H9 (cell line): ENCODE data around the gene NEMF. TPM values are rescaled to one million over a fixed set of nuclear protein-coding genes. Genes with fewer than 3 reads are reported as not detected.

ENCODE experiments used
- DNase-seq: peaks from one replicate; pipeline ENCODE4 v3.0.0-alpha.2; 2017
- H2AFZ ChIP-seq: one replicate; pipeline ENCODE4 v1.6.1; 2013; ENCODE audit warnings: mild to moderate bottlenecking, low read length, control low read depth, moderate library complexity
- H2AK5ac ChIP-seq: 2 replicates; pipeline ENCODE4 v1.6.1; 2013; ENCODE audit warnings: low read length, control low read depth, mixed read lengths; ENCODE audit not compliant: insufficient read length
- H2BK120ac ChIP-seq: one replicate; pipeline ENCODE4 v1.6.1; 2013; ENCODE audit warnings: low read depth, mild to moderate bottlenecking, low read length, control low read depth, inconsistent platforms; ENCODE audit not compliant: poor library complexity, severe bottlenecking
- H2BK12ac ChIP-seq: 2 replicates; pipeline ENCODE4 v1.6.1; 2013; ENCODE audit warnings: low read length, control low read depth, mixed read lengths, low read depth; ENCODE audit not compliant: insufficient read length
- H2BK15ac ChIP-seq: 2 replicates; pipeline ENCODE4 v1.6.1; 2013; ENCODE audit warnings: low read depth, low read length, control low read depth
- H2BK20ac ChIP-seq: one replicate; pipeline ENCODE4 v1.6.1; 2013; ENCODE audit warnings: low read depth, mild to moderate bottlenecking, low read length, control low read depth, inconsistent platforms; ENCODE audit not compliant: poor library complexity, severe bottlenecking
- H2BK5ac ChIP-seq: 2 replicates; pipeline ENCODE4 v1.6.1; 2013; ENCODE audit warnings: low read length, control low read depth, mixed read lengths; ENCODE audit not compliant: insufficient read length
- H3K14ac ChIP-seq: 2 replicates; pipeline ENCODE4 v1.6.1; 2013; ENCODE audit warnings: low read length, control low read depth; ENCODE audit not compliant: insufficient read depth
- H3K18ac ChIP-seq: 2 replicates; pipeline ENCODE4 v1.6.1; 2013; ENCODE audit warnings: low read depth, mild to moderate bottlenecking, mixed read lengths, low read length, control low read depth; ENCODE audit not compliant: insufficient read length
- H3K23ac ChIP-seq: 2 replicates; pipeline ENCODE4 v1.6.1; 2013; ENCODE audit warnings: low read length, control low read depth, mixed read lengths, low read depth; ENCODE audit not compliant: insufficient read length
- H3K23me2 ChIP-seq: 2 replicates; pipeline ENCODE4 v1.6.1; 2013; ENCODE audit warnings: low read depth, mild to moderate bottlenecking, mixed read lengths, low read length, control low read depth; ENCODE audit not compliant: insufficient read length, poor library complexity, severe bottlenecking
- H3K27ac ChIP-seq: 2 replicates; pipeline ENCODE4 v1.5.1; 2013; ENCODE audit warnings: low read length, control low read depth, mixed read lengths, low read depth; ENCODE audit not compliant: insufficient read length
- H3K27me3 ChIP-seq: 2 replicates; pipeline ENCODE4 v1.6.1; 2013; ENCODE audit warnings: low read length, control low read depth, inconsistent platforms; ENCODE audit not compliant: insufficient read depth
- H3K4ac ChIP-seq: 2 replicates; pipeline ENCODE4 v1.6.1; 2013; ENCODE audit warnings: low read depth, mild to moderate bottlenecking, control low read depth, inconsistent platforms, low read length, moderate library complexity
- H3K4me1 ChIP-seq: 2 replicates; pipeline ENCODE4 v1.6.1; 2013; ENCODE audit warnings: low read length, control low read depth, inconsistent platforms; ENCODE audit not compliant: insufficient read depth
- H3K4me2 ChIP-seq: 2 replicates; pipeline ENCODE4 v1.6.1; 2013; ENCODE audit warnings: low read length, control low read depth, mixed read lengths; ENCODE audit not compliant: insufficient read length, insufficient read depth
- H3K56ac ChIP-seq: 2 replicates; pipeline ENCODE4 v1.6.1; 2013; ENCODE audit warnings: low read depth, mild to moderate bottlenecking, mixed read lengths, low read length, control low read depth; ENCODE audit not compliant: insufficient read length
- H3K79me1 ChIP-seq: 2 replicates; pipeline ENCODE4 v1.6.1; 2013; ENCODE audit warnings: low read depth, mild to moderate bottlenecking, moderate library complexity, low read length, control low read depth, inconsistent platforms; ENCODE audit not compliant: insufficient read depth, poor library complexity, severe bottlenecking
- H3K79me2 ChIP-seq: 2 replicates; pipeline ENCODE4 v1.6.1; 2013; ENCODE audit warnings: low read length, control low read depth, inconsistent platforms; ENCODE audit not compliant: insufficient read depth
- H3K9ac ChIP-seq: 2 replicates; pipeline ENCODE4 v1.6.1; 2013; ENCODE audit warnings: low read length, control low read depth, mixed read lengths; ENCODE audit not compliant: insufficient read length; ENCODE audit errors: extremely low read depth
- H3K9me3 ChIP-seq: one replicate; pipeline ENCODE4 v1.6.1; 2013; ENCODE audit warnings: low read depth, low read length, inconsistent platforms; ENCODE audit not compliant: control insufficient read depth
- H3T11ph ChIP-seq: one replicate; pipeline ENCODE4 v1.6.1; 2013; ENCODE audit warnings: mild to moderate bottlenecking, low read length, control low read depth, inconsistent platforms
- H4K20me1 ChIP-seq: one replicate; pipeline ENCODE4 v1.6.1; 2013; ENCODE audit not compliant: control insufficient read depth, insufficient read length, insufficient read depth
- H4K5ac ChIP-seq: 2 replicates; pipeline ENCODE4 v1.6.1; 2013; ENCODE audit warnings: low read depth, mild to moderate bottlenecking, mixed read lengths, low read length, control low read depth; ENCODE audit not compliant: insufficient read length
- H4K8ac ChIP-seq: replicated peaks from 2 replicates; pipeline ENCODE4 v1.6.1; 2013; ENCODE audit warnings: low read length, control low read depth, mixed read lengths, low read depth; ENCODE audit not compliant: insufficient read length
- H4K91ac ChIP-seq: 2 replicates; pipeline ENCODE4 v1.6.1; 2013; ENCODE audit warnings: low read depth, mild to moderate bottlenecking, moderate library complexity, mixed read lengths, low read length, control low read depth; ENCODE audit not compliant: insufficient read length
- H3K27ac Mint-ChIP-seq, 3 experiments: 2 replicates in 2 of 3; 3 replicates in 1 of 3; pipeline ENCODE4 v1.8.0; 2020 to 2021; ENCODE audit warnings: mixed read lengths in 3 of 3, mild to moderate bottlenecking in 1 of 3, moderate library complexity in 1 of 3
- H3K27me3 Mint-ChIP-seq: 2 replicates; pipeline ENCODE4 v1.8.0; 2021; ENCODE audit warnings: low read depth, mild to moderate bottlenecking, moderate library complexity, mixed read lengths
- H3K36me3 Mint-ChIP-seq, 3 experiments: 2 replicates in 2 of 3; 3 replicates in 1 of 3; pipeline ENCODE4 v1.8.0; 2020 to 2021; ENCODE audit warnings: low read depth in 3 of 3, mixed read lengths in 3 of 3; ENCODE audit not compliant: insufficient read depth in 1 of 3
- H3K4me1 Mint-ChIP-seq, 2 experiments: 2 replicates each; pipeline ENCODE4 v1.8.0; 2020; ENCODE audit warnings: mixed read lengths in 2 of 2
- H3K4me3 Mint-ChIP-seq, 2 experiments: 2 replicates in 1 of 2; 3 replicates in 1 of 2; pipeline ENCODE4 v1.8.0; 2020 to 2021; ENCODE audit warnings: mild to moderate bottlenecking in 2 of 2, mixed read lengths in 2 of 2, moderate library complexity in 1 of 2
- H3K9me3 Mint-ChIP-seq, 2 experiments: 2 replicates in 1 of 2; 3 replicates in 1 of 2; pipeline ENCODE4 v1.8.0; 2020; ENCODE audit warnings: mild to moderate bottlenecking in 2 of 2, mixed read lengths in 2 of 2, moderate library complexity in 1 of 2
- CTCF ChIP-seq: fragments of 200-600 bp; sonication (generic); conservative IDR thresholded peaks from 3 replicates; pipeline ENCODE4 v1.8.0; 2021; ENCODE audit warnings: antibody characterized with exemption, mild to moderate bottlenecking
- WGBS: extraction: QIAGEN DNeasy Blood & Tissue Kit; methylation state at CpG from one replicate; pipeline ENCODE4 v1.1.7; 2013; ENCODE audit warnings: missing lambda C conversion rate, low lambda C conversion rate, mixed read lengths; ENCODE audit not compliant: insufficient read length; ENCODE audit errors: extremely low coverage; 5-methylcytosine and 5-hydroxymethylcytosine counted together
- total RNA-seq: library from RNA; stranded (reverse); gene quantifications from 2 replicates; pipeline ENCODE4 v1.2.1, GENCODE V29; 2021

Gene NEMF
- total RNA-seq, 1 experiment from 2014 or later, result 57.4 TPM

GRCh38 chr14:49767270-49767570, 85.4 kb downstream of the NEMF start:
- H4K5ac ChIP-seq, result no peak overlapping the region
- no peak for DNase-seq
- H2AK5ac ChIP-seq, result no peak overlapping the region
- H3T11ph ChIP-seq, result no peak overlapping the region
- peaks cover 25% of the 10 kb centered on the region in 2 experiments for H3K4me1 Mint-ChIP-seq
- H3K4me3 Mint-ChIP-seq, result peak overlapping the region; percentile 91 to 94
- H3K9me3 Mint-ChIP-seq, result 0 out of 5 replicates have a peak, but pooled peaks cover 0 to 3% of the 10 kb centered on the region in 2 experiments
- peaks cover 0 to 5% (median 0%) of the 10 kb centered on the region in 3 experiments; a peak in 2 of 7 replicates for H3K36me3 Mint-ChIP-seq
- H3K14ac ChIP-seq, result peak overlapping the region; percentile 94; the same call in 1 of the 2 replicates
- no peaks in the 10 kb centered on the region for H3K9me3 ChIP-seq
- no CpG with 5 or more reads among the region's 9 CpGs for WGBS
- peak overlapping the region; percentile 79 for H3K9ac ChIP-seq
- H3K23ac ChIP-seq, result no peak overlapping the region
- peak overlapping the region; percentile 94 for H3K4me2 ChIP-seq
- no peak overlapping the region for H2BK120ac ChIP-seq
- H3K79me2 ChIP-seq, result peaks cover 5% of the 10 kb centered on the region; the same call in 1 of the 2 replicates
- H3K27ac ChIP-seq, result peak overlapping the region; percentile 82
- H3K23me2 ChIP-seq, result peaks cover 18% of the 10 kb centered on the region
- no peak overlapping the region for H2BK5ac ChIP-seq
- H4K20me1 ChIP-seq, result no peaks in the 10 kb centered on the region
- H3K79me1 ChIP-seq, result no peaks in the 10 kb centered on the region
- H3K27me3 ChIP-seq, result no peaks in the 10 kb centered on the region
- H3K56ac ChIP-seq, result no peak overlapping the region
- no peak overlapping the region for H2BK12ac ChIP-seq
- no peak overlapping the region for H2BK20ac ChIP-seq
- no peak for TF ChIP-seq CTCF
- peak overlapping the region; percentile 84 to 98 (median 97); a peak in 6 of 7 replicates for H3K27ac Mint-ChIP-seq
- no peak overlapping the region for H3K18ac ChIP-seq
- no peaks in the 10 kb centered on the region for H3K27me3 Mint-ChIP-seq
- no peak overlapping the region for H2BK15ac ChIP-seq
- H3K4me1 ChIP-seq, result peaks cover 5% of the 10 kb centered on the region
- H3K4ac ChIP-seq, result no peak overlapping the region
- H2AFZ ChIP-seq, result peak overlapping the region; percentile 29
- H4K8ac ChIP-seq, result no peak overlapping the region
- no peak overlapping the region for H4K91ac ChIP-seq
